ENCODE measurements around the gene ALOX5. TPM values are rescaled to one million over a fixed set of nuclear protein-coding genes. Genes with fewer than 3 reads are reported as not detected.

ALOX5 gene
- total and polyA plus RNA-seq, 4 donors, result 21.5 to 270 (median 144) TPM

DNA sequence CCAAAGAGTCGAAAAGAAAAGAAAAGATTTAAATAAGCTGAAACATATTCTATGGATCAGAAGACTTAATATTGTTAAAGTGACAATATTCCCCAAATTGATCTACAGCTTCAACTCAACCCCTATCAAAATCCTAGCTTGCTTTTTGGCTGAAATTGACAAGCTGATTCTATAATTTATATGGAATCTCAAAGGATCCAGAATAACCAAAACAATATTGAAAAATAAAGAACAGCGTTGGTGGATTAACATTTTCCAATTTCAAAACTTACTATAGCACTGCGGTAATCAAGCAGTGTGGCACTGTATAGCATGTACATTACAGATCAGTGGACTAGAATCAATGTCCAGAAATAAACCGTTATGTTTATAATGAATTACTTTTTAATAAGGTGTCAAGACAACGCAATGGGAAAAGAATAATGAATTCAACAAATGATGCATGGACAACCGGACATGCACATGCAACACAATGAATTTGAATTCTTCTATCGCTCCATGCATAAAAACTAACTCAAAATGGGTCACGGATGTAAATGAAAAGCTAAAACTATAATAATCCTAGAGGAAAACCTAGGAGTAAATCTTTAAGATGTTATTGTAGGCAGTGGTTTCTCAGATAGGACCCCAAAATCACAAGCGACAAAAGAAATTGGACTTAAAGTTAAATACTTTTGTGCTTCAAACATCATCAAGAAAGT is 1.6 kb upstream of the ALOX5 start:
- H3K27ac ChIP-seq (ENCODE audit: low read depth in 1 of 2, low read length in 1 of 2), result no peak overlapping the region
- TF ChIP-seq, protein P1, sequence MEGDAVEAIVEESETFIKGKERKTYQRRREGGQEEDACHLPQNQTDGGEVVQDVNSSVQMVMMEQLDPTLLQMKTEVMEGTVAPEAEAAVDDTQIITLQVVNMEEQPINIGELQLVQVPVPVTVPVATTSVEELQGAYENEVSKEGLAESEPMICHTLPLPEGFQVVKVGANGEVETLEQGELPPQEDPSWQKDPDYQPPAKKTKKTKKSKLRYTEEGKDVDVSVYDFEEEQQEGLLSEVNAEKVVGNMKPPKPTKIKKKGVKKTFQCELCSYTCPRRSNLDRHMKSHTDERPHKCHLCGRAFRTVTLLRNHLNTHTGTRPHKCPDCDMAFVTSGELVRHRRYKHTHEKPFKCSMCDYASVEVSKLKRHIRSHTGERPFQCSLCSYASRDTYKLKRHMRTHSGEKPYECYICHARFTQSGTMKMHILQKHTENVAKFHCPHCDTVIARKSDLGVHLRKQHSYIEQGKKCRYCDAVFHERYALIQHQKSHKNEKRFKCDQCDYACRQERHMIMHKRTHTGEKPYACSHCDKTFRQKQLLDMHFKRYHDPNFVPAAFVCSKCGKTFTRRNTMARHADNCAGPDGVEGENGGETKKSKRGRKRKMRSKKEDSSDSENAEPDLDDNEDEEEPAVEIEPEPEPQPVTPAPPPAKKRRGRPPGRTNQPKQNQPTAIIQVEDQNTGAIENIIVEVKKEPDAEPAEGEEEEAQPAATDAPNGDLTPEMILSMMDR (IDR thresholded peaks at IDR 0.05; ENCODE audit: control extremely low read depth, extremely low read depth), result no peak
- H3K9ac ChIP-seq (ENCODE audit: insufficient read depth in 1 of 2, low read length in 2 of 2), result no peak overlapping the region
- DNase-seq (no peak), ATAC-seq (ENCODE audit: insufficient read depth, low FRiP score) (no peak)
- no peaks in the 10 kb centered on the region for H3K9me3 ChIP-seq (ENCODE audit: control insufficient read depth in 4 of 4, insufficient read depth in 3 of 4, low read length in 3 of 4)
- H3K4me3 ChIP-seq, result no peak overlapping the region
- no peaks in the 10 kb centered on the region for H3K36me3 ChIP-seq (ENCODE audit: control insufficient read depth in 4 of 4, insufficient read depth in 4 of 4, low read length in 4 of 4)
- peaks cover 0 to 17% (median 2%) of the 10 kb centered on the region in 5 donors for H3K4me1 ChIP-seq (ENCODE audit: control insufficient read depth in 5 of 5, insufficient read depth in 5 of 5, low read length in 5 of 5)
- H3K27me3 ChIP-seq (ENCODE audit: control insufficient read depth in 3 of 3, insufficient read depth in 3 of 3, low read length in 2 of 3), result peaks cover 0 to 69% (median 45%) of the 10 kb centered on the region in 3 donors
- 76 to 82% methylated on average over 9 of the region's 9 CpGs for WGBS, 2 donors

DNA sequence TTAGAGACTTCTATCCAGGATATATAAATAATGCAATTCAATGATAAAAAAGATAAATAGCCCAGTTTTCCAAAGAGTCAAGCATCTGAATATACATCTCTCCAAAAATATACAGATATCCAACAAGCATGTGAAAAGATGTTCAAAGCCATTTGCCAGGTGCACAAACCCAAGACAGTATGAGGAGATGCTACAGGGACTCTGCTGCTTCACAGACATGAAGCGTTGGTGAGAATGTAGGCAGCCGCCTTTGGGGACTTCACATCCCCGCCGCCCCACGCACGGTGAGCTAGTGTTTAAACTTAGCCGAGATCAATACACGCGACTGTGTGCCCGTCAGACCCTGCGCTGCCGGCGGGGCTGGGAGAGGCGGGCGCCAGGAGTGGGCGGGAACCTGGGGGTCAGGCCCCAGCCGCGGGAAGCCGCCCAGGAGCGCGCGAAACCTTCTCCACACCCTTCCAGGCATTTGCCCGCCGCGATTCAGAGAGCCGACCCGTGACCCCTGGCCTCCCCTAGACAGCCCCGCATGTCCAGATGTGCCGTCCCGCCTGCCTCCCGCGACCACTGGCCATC is 927 bp upstream of the ALOX5 start:
- WGBS, 2 donors, result 1 to 4% methylated on average over 25 to 32 of the region's 32 CpGs
- Histone ChIP-seq H3K27ac (ENCODE audit: low read depth in 1 of 2, low read length in 1 of 2) (peak overlapping the region in 1 of 2 donors; percentile 68), H3K4me1 (ENCODE audit: control insufficient read depth in 5 of 5, insufficient read depth in 5 of 5, low read length in 5 of 5) (peaks cover 0 to 17% (median 2%) of the 10 kb centered on the region in 5 donors), H3K9ac (ENCODE audit: insufficient read depth in 1 of 2, low read length in 2 of 2) (no peak overlapping the region), H3K36me3 (ENCODE audit: control insufficient read depth in 4 of 4, insufficient read depth in 4 of 4, low read length in 4 of 4) (no peaks in the 10 kb centered on the region), H3K27me3 (ENCODE audit: control insufficient read depth in 3 of 3, insufficient read depth in 3 of 3, low read length in 2 of 3) (peaks cover 0 to 73% (median 45%) of the 10 kb centered on the region in 3 donors), H3K9me3 (ENCODE audit: control insufficient read depth in 4 of 4, insufficient read depth in 3 of 4, low read length in 3 of 4) (no peaks in the 10 kb centered on the region), H3K4me3 (peak overlapping the region; percentile 33)
- TF ChIP-seq, protein P1 (IDR thresholded peaks at IDR 0.05; ENCODE audit: control extremely low read depth, extremely low read depth), result no peak
- no peak for DNase-seq
- peak; percentile 35 for ATAC-seq (ENCODE audit: insufficient read depth, low FRiP score)

DNA sequence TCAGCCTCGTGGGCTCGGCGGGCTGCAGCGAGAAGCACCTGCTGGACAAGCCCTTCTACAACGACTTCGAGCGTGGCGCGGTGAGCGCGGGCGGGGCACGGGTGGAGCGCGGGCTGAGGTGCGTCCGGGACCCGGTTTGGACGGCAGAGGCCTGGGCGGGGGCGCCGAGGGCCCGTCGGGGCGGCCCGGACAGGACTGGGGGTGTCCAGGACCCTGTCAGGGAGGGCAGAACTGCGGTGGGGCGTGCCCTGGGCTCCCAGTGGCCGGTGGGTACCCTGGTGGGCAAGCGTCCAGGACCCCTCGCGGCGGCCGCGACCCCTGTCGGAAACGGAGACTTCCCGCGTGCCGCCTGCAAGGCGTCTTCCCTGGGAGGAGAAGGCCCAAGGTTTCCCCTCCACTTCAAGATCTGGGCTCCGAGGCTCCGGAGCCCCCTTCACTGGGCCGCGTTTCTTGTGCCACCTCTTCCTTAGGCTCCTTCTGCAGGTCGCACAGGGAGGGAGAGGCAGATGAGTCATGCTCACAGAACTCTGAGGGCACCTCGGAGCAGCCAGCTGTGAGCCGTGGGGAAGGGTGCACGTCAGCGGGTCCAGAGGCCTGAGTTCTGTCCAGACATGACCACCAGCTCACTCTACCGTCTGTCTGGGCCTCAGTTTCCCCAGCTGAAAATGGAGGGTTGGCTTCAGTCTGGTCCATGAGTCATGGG is 485 bp downstream of the ALOX5 start:
- Histone ChIP-seq H3K36me3 (ENCODE audit: control insufficient read depth in 4 of 4, insufficient read depth in 4 of 4, low read length in 4 of 4) (no peaks in the 10 kb centered on the region), H3K4me1 (ENCODE audit: control insufficient read depth in 5 of 5, insufficient read depth in 5 of 5, low read length in 5 of 5) (peaks cover 0 to 17% (median 2%) of the 10 kb centered on the region in 5 donors), H3K27me3 (ENCODE audit: control insufficient read depth in 3 of 3, insufficient read depth in 3 of 3, low read length in 2 of 3) (peaks cover 0 to 66% (median 45%) of the 10 kb centered on the region in 3 donors), H3K4me3 (peak overlapping the region; percentile 35), H3K9me3 (ENCODE audit: control insufficient read depth in 4 of 4, insufficient read depth in 3 of 4, low read length in 3 of 4) (no peaks in the 10 kb centered on the region), H3K27ac (ENCODE audit: low read depth in 1 of 2, low read length in 1 of 2) (peak overlapping the region in 1 of 2 donors; percentile 82), H3K9ac (ENCODE audit: insufficient read depth in 1 of 2, low read length in 2 of 2) (no peak overlapping the region)
- TF ChIP-seq, protein P1 (IDR thresholded peaks at IDR 0.05; ENCODE audit: control extremely low read depth, extremely low read depth), result no peak
- ATAC-seq (ENCODE audit: insufficient read depth, low FRiP score) (peak; percentile 2), DNase-seq (no peak)
- WGBS, 2 donors, result 6 to 8% methylated on average over 47 to 51 of the region's 51 CpGs

Data from lung (tissue), 12 donors.